HG03064 (cell line): Measurements from ENCODE around the gene LRRC4B.

Experiments used
- ATAC-seq: cut with Tn5 transposase; IDR thresholded peaks from one replicate; pipeline ENCODE4 v1.9.1; 2021; ENCODE audit warnings: low read depth; ENCODE audit not compliant: unreplicated experiment

The LRRC4B gene

GRCh38 chr19:50509366-50509765 lies 58.9 kb downstream of the LRRC4B start:
- ATAC-seq, result no peak

- ATAC-seq, result no peak
Observed at GRCh38 chr19:50508843-50509190, 59.4 kb downstream of the LRRC4B start.

GRCh38 chr19:50507376-50507775 lies 60.9 kb downstream of the LRRC4B start:
- ATAC-seq, result no peak

GRCh38 chr19:50506700-50507099 lies 61.5 kb downstream of the LRRC4B start:
- no peak for ATAC-seq

GRCh38 chr19:50505856-50506611 lies 62.2 kb downstream of the LRRC4B start:
- no peak for ATAC-seq

- no peak for ATAC-seq
Observed at GRCh38 chr19:50501568-50502475, 66.4 kb downstream of the LRRC4B start.

- ATAC-seq, result no peak
Observed at GRCh38 chr19:50501186-50501567, 67.1 kb downstream of the LRRC4B start.

- no peak for ATAC-seq
Observed at GRCh38 chr19:50500753-50501151, 67.5 kb downstream of the LRRC4B start.

- no peak for ATAC-seq
Observed at GRCh38 chr19:50500060-50500752, 68.0 kb downstream of the LRRC4B start.

- ATAC-seq, result no peak
Observed at GRCh38 chr19:50498219-50499056, 69.8 kb downstream of the LRRC4B start.

GRCh38 chr19:50497022-50497405 lies 71.2 kb downstream of the LRRC4B start:
- ATAC-seq, result no peak

GRCh38 chr19:50496189-50497021 lies 71.8 kb downstream of the LRRC4B start:
- no peak for ATAC-seq

- no peak for ATAC-seq
Observed at GRCh38 chr19:50495020-50495531, 73.2 kb downstream of the LRRC4B start.

GRCh38 chr19:50494186-50495019 lies 73.8 kb downstream of the LRRC4B start:
- ATAC-seq, result no peak

GRCh38 chr19:50493171-50493570 lies 75.1 kb downstream of the LRRC4B start:
- no peak for ATAC-seq

- ATAC-seq, result no peak
Observed at GRCh38 chr19:50492303-50493052, 75.8 kb downstream of the LRRC4B start.

GRCh38 chr19:50490991-50491472 lies 77.2 kb downstream of the LRRC4B start:
- ATAC-seq, result no peak

- no peak for ATAC-seq
Observed at GRCh38 chr19:50490411-50490811, 77.8 kb downstream of the LRRC4B start.
